Vagina (tissue), 2 donors: Measurements from ENCODE around the gene ANXA11. TPM values are rescaled to one million over a fixed set of nuclear protein-coding genes. Genes with fewer than 3 reads are reported as not detected.

Source experiments
- DNase-seq, 2 donors: peaks; one replicate each; pipeline ENCODE4 v3.0.0-alpha.2; 2017; ENCODE audit errors: extremely low spot score in 2 of 2
- H3K27ac ChIP-seq: fragments of 200-600 bp; sonication (generic); one replicate; pipeline ENCODE4 v1.5.1; 2019
- H3K27me3 ChIP-seq: fragments of 200-600 bp; sonication (generic); one replicate; pipeline ENCODE4 v1.5.1; 2019
- H3K36me3 ChIP-seq, 2 donors: fragments of 200-600 bp; sonication (generic); one replicate each; pipeline ENCODE4 v1.5.1; 2017 to 2019
- H3K4me1 ChIP-seq: fragments of 200-600 bp; sonication (generic); one replicate; pipeline ENCODE4 v1.5.1; 2019
- H3K4me3 ChIP-seq, 2 donors: fragments of 200-600 bp; sonication (generic); 1 replicate in 1 of 2; 2 replicates in 1 of 2; pipeline ENCODE4 v1.5.1; 2016 to 2019
- H3K9me3 ChIP-seq: fragments of 200-600 bp; sonication (generic); one replicate; pipeline ENCODE4 v1.5.1; 2019
- CTCF ChIP-seq, 3 experiments: fragments of 450-650 bp in 2 of 3; fragments of 200-600 bp in 1 of 3; sonication (generic) in 1 of 3; IDR thresholded peaks; one replicate each; pipeline ENCODE4 v1.5.1; 2017 to 2019; ENCODE audit warnings: antibody characterized with exemption in 3 of 3, mild to moderate bottlenecking in 2 of 3, moderate library complexity in 2 of 3
- POLR2A ChIP-seq, 2 donors: fragments of 450-650 bp; IDR thresholded peaks; one replicate each; pipeline ENCODE4 v1.6.1; 2017; ENCODE audit warnings: antibody characterized with exemption in 2 of 2, mild to moderate bottlenecking in 2 of 2, moderate library complexity in 2 of 2
- POLR2AphosphoS5 ChIP-seq, 2 donors: sonication (generic); formaldehyde crosslinking; IDR thresholded peaks; one replicate each; pipeline ENCODE4 v1.9.0; 2017; ENCODE audit warnings: antibody characterized with exemption in 2 of 2, mild to moderate bottlenecking in 2 of 2, low read depth in 1 of 2; ENCODE audit not compliant: insufficient read depth in 1 of 2
- intact Hi-C: fragments of 100-400 bp; cut with DNase I; formaldehyde crosslinking; loops from one replicate; pipeline ENCODE4 v1.15.1; 2023
- total RNA-seq: library from RNA; depleted of rRNA; stranded (reverse); fragments of >200 nt; gene quantifications from one replicate; pipeline ENCODE4 v1.2.3, GENCODE V29; 2016

Gene ANXA11
- total RNA-seq, 1 donor from 2014 or later: 101 TPM

GRCh38 chr10:80144696-80145131, 60.6 kb downstream of the ANXA11 start:
- DNase-seq: peak in 1 of 2 donors; percentile 74
- intact Hi-C loops: loop anchor here (5.0 kb wide), 2 partner anchors 58 to 78 kb away; no protein-coding TSS in a partner anchor
- no peak overlapping the region for H3K4me3 ChIP-seq

GRCh38 chr10:80144067-80144695, 61.2 kb downstream of the ANXA11 start:
- DNase-seq: peak; percentile 85 to 91
- intact Hi-C loops: loop anchor here (5.0 kb wide), 2 partner anchors 58 to 78 kb away; no protein-coding TSS in a partner anchor
- Histone ChIP-seq H3K4me1 (peaks cover 18% of the 10 kb centered on the region), H3K27ac (peak overlapping the region; percentile 82), H3K27me3 (no peaks in the 10 kb centered on the region), H3K4me3 (peak overlapping the region in 1 of 2 donors; percentile 19), H3K36me3 (no peaks in the 10 kb centered on the region), H3K9me3 (no peaks in the 10 kb centered on the region)
- TF ChIP-seq POLR2AphosphoS5 (IDR thresholded peaks at IDR 0.05; ENCODE audit: insufficient read depth in 1 of 2, low read depth in 1 of 2): peak in 1 of 2 donors; percentile 43
- no peak for TF ChIP-seq POLR2A (IDR thresholded peaks at IDR 0.05)
- no peak for TF ChIP-seq CTCF (IDR thresholded peaks at IDR 0.05)

More at GRCh38 chr10:80144696-80145131, 60.6 kb downstream of the ANXA11 start:
- Histone ChIP-seq H3K27ac (peak overlapping the region; percentile 82), H3K36me3 (no peaks in the 10 kb centered on the region), H3K9me3 (no peaks in the 10 kb centered on the region), H3K27me3 (no peaks in the 10 kb centered on the region), H3K4me1 (peaks cover 18% of the 10 kb centered on the region)
- TF ChIP-seq CTCF (IDR thresholded peaks at IDR 0.05) (no peak), POLR2AphosphoS5 (IDR thresholded peaks at IDR 0.05; ENCODE audit: insufficient read depth in 1 of 2, low read depth in 1 of 2) (no peak), POLR2A (IDR thresholded peaks at IDR 0.05) (no peak)

GRCh38 chr10:80141696-80142460, 63.5 kb downstream of the ANXA11 start:
- H3K9me3 ChIP-seq: no peaks in the 10 kb centered on the region
- H3K4me3 ChIP-seq: no peak overlapping the region
- no peak for DNase-seq
- no peaks in the 10 kb centered on the region for H3K27me3 ChIP-seq
- H3K4me1 ChIP-seq: peaks cover 35% of the 10 kb centered on the region
- H3K27ac ChIP-seq: no peak overlapping the region
- no peak for TF ChIP-seq POLR2AphosphoS5 (IDR thresholded peaks at IDR 0.05; ENCODE audit: insufficient read depth in 1 of 2, low read depth in 1 of 2)
- TF ChIP-seq POLR2A (IDR thresholded peaks at IDR 0.05): no peak
- TF ChIP-seq CTCF (IDR thresholded peaks at IDR 0.05): no peak
- no peaks in the 10 kb centered on the region for H3K36me3 ChIP-seq
- intact Hi-C loops: loop anchor here (5.0 kb wide), 2 partner anchors 60 to 80 kb away; no protein-coding TSS in a partner anchor

- Histone ChIP-seq H3K36me3 (no peaks in the 10 kb centered on the region), H3K4me3 (no peak overlapping the region), H3K27ac (no peak overlapping the region), H3K27me3 (no peaks in the 10 kb centered on the region), H3K4me1 (peaks cover 50% of the 10 kb centered on the region), H3K9me3 (no peaks in the 10 kb centered on the region)
- TF ChIP-seq POLR2A (IDR thresholded peaks at IDR 0.05) (no peak), CTCF (IDR thresholded peaks at IDR 0.05) (no peak), POLR2AphosphoS5 (IDR thresholded peaks at IDR 0.05; ENCODE audit: insufficient read depth in 1 of 2, low read depth in 1 of 2) (no peak)
- no peak for DNase-seq
- intact Hi-C loops: loop anchor here (5.0 kb wide), 2 partner anchors 62 to 82 kb away; no protein-coding TSS in a partner anchor
Measured at GRCh38 chr10:80140251-80140650, 65.1 kb downstream of the ANXA11 start.
